Kidney (tissue), 14 donors: ENCODE results near the gene HIBADH. TPM values are rescaled to one million over a fixed set of nuclear protein-coding genes. Genes with fewer than 3 reads are reported as not detected.

Source experiments
- DNase-seq, 5 donors: peaks; one replicate each; pipeline ENCODE4 v3.0.0-alpha.2; 2013 to 2020
- FAIRE-seq: peaks from 2 replicates; lab custom pipeline; 2012; peaks lifted over from hg19 to GRCh38; lab: Jason Lieb, UNC
- H3K27ac ChIP-seq, 2 donors: one replicate each; pipeline ENCODE4 v1.7.0; 2013; ENCODE audit warnings: low read depth in 2 of 2, low read length in 2 of 2, inconsistent platforms in 1 of 2
- H3K27me3 ChIP-seq: one replicate; pipeline ENCODE4 v1.7.1; 2013; ENCODE audit warnings: low read length, inconsistent platforms; ENCODE audit not compliant: control insufficient read depth, insufficient read depth
- H3K36me3 ChIP-seq, 3 donors: one replicate each; pipeline versions ENCODE4 v1.7.0 to v1.7.1; 2013; ENCODE audit warnings: low read length in 3 of 3, control low read depth in 1 of 3, inconsistent platforms in 1 of 3; ENCODE audit not compliant: insufficient read depth in 3 of 3, control insufficient read depth in 2 of 3
- H3K4me1 ChIP-seq, 3 donors: one replicate each; pipeline versions ENCODE4 v1.7.0 to v1.7.1; 2013; ENCODE audit warnings: low read length in 3 of 3, inconsistent platforms in 1 of 3, low read depth in 1 of 3; ENCODE audit not compliant: control insufficient read depth in 2 of 3, insufficient read depth in 2 of 3
- H3K4me3 ChIP-seq, 3 donors: one replicate each; pipeline versions ENCODE4 v1.7.0 to v1.8.1; 2013; ENCODE audit warnings: low read length in 3 of 3, control low read depth in 1 of 3, inconsistent platforms in 1 of 3
- H3K9ac ChIP-seq, 3 donors: one replicate each; pipeline versions ENCODE4 v1.7.0 to v1.7.1; 2013; ENCODE audit warnings: low read length in 3 of 3, control low read depth in 1 of 3, inconsistent platforms in 1 of 3
- H3K9me3 ChIP-seq, 3 donors: one replicate each; pipeline versions ENCODE4 v1.7.0 to v1.7.1; 2013; ENCODE audit warnings: low read length in 3 of 3, control low read depth in 1 of 3, inconsistent platforms in 1 of 3; ENCODE audit not compliant: control insufficient read depth in 2 of 3, insufficient read depth in 1 of 3
- CTCF ChIP-seq: IDR thresholded peaks from 3 replicates; pipeline ENCODE4 v1.5.1; 2012; ENCODE audit warnings: mild to moderate bottlenecking, moderate library complexity, borderline replicate concordance; ENCODE audit not compliant: insufficient read depth; ENCODE audit errors: extremely low read depth
- intact Hi-C: fragments of 100-400 bp; cut with DNase I; formaldehyde crosslinking; loops from one replicate; pipeline ENCODE4 v1.11.1; 2022
- polyA plus RNA-seq: library from polyadenylated mRNA; stranded (reverse); fragments of 350-450 nt; fragmentation: Illumina TruSeq; extraction: RNeasy Lipid Tissue Mini Kit (QIAGEN cat#74804); gene quantifications from one replicate; pipeline ENCODE4 v1.2.3, GENCODE V29; 2014; ENCODE audit warnings: low read depth, low replicate concordance; ENCODE audit not compliant: insufficient read depth
- total RNA-seq: library from RNA; stranded (reverse); fragmentation: NEBNext Ultra II Directional; extraction: Animal tissue kit (Norgen Biotek cat#: 25700); gene quantifications from one replicate; pipeline ENCODE4 v1.2.1, GENCODE V29; 2021
- donor health status: control.
- donor health status: control.
- donor health status: control.
- donor health status: control.
- donor health status: control.
- donor health status: DM: yes; HTN: yes; CAD: no.
- donor health status: Normal renal cell carcinoma (clear cell type).

HIBADH gene
- total and polyA plus RNA-seq, 2 donors from 2014 or later: 42.6 to 160 TPM

DNA sequence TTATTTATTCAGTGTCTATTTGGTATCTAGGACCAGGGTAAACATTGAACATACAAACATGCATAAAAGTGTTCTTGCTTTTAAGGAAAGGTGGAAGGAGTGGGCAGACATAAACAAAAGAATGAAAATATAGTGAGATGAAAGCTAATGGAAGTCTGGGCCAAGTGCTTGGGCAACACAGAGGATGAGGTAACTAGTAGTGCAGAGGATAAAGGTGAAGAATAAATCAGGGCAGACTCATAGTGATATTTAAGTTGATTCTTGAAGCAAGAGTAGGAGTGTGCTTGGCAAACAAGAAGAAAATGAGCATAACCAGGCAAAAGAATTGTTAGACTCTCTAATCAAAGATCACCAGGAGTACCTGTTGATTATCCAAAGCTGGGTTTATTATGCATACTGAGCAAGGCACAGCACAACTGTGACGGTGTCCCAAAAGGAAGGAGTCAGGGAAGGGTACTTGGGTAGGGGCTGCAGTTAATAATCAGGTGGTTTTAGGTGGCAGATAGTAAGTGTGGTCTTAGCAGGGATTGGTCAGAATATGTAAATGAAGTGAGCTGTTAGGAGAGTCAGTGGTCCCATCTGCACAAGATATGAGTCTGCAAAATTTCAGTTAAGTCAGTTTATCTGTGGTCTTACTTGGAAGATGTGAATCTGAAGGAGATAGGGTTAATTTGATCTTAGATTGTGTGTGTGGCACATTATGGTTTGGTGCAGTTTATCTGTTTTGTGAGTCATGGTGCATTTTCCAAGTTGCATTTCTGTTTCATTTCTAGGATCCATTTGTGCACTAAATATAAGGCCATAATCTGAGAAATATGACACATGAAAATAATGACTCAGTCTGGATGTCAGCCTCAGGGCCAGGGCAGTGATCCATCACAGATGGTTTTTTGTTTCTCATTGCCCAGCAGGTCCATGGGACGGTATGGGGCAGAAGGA lies 46.7 kb upstream of the HIBADH start:
- Histone ChIP-seq H3K27me3 (no peaks in the 10 kb centered on the region), H3K36me3 (no peaks in the 10 kb centered on the region), H3K27ac (no peak overlapping the region), H3K4me3 (no peak overlapping the region), H3K9ac (no peak overlapping the region), H3K4me1 (no peaks in the 10 kb centered on the region), H3K9me3 (no peaks in the 10 kb centered on the region)
- no peak for TF ChIP-seq CTCF
- DNase-seq (no peak), FAIRE-seq (no peak)
- intact Hi-C loops: no loop called here

DNA sequence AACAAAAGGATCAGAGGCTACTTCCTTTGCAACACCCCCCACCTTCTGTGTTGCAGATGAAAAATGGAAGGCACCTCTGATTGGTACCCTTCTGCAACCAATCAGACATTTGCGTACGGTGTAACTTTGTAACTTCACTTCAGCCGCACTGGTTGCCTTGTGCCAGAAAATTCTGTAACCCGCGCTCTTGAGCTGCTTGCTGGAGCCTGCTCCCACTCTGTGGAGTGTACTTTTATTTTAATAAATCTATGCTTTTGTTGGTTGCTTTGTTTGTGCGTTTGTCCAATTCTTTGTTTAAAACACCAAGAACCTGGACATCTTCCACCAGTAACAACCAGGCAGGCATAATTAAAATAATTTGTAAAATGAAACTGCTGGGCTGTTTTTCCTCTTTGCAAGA lies 45.8 kb upstream of the HIBADH start:
- no peaks in the 10 kb centered on the region for H3K4me1 ChIP-seq
- no peak for DNase-seq
- no peak for TF ChIP-seq CTCF
- H3K27me3 ChIP-seq: no peaks in the 10 kb centered on the region
- H3K4me3 ChIP-seq: no peak overlapping the region
- no peak overlapping the region for H3K9ac ChIP-seq
- H3K27ac ChIP-seq: no peak overlapping the region
- no peak for FAIRE-seq
- no peaks in the 10 kb centered on the region for H3K9me3 ChIP-seq
- intact Hi-C loops: no loop called here
- H3K36me3 ChIP-seq: no peaks in the 10 kb centered on the region

DNA sequence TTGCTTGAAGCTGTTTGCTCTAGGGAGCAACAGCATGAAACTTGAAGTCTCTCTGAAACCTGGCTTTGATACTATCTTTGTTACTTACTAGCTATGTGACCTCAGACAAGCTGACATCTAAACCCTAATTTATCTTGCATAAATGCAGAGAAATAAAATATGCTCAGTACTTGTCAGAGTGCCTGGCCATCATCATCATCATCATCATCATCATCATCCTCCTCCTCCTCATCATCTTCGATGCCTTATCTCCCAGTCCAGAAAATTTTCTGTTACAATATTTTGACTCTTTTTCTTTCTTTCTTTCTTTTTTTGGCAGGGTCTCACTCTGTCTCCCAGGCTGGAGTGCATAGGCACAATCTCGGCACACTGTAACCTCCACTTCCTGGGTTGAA lies 42.5 kb upstream of the HIBADH start:
- Histone ChIP-seq H3K9me3 (no peaks in the 10 kb centered on the region), H3K9ac (no peak overlapping the region), H3K27me3 (no peaks in the 10 kb centered on the region), H3K4me1 (no peaks in the 10 kb centered on the region), H3K36me3 (no peaks in the 10 kb centered on the region), H3K4me3 (no peak overlapping the region), H3K27ac (no peak overlapping the region)
- TF ChIP-seq CTCF: no peak
- FAIRE-seq (no peak), DNase-seq (no peak)
- intact Hi-C loops: no loop called here
